Activated naive CD4-positive, alpha-beta T cell treated with Interleukin-2 at 50 U/mL for 16 hours (primary cell): ENCODE results near the gene CNKSR3.

Experiments used
- DNase-seq: peaks from one replicate; pipeline ENCODE4 v3.0.0-alpha.2; 2020

The CNKSR3 gene

DNA sequence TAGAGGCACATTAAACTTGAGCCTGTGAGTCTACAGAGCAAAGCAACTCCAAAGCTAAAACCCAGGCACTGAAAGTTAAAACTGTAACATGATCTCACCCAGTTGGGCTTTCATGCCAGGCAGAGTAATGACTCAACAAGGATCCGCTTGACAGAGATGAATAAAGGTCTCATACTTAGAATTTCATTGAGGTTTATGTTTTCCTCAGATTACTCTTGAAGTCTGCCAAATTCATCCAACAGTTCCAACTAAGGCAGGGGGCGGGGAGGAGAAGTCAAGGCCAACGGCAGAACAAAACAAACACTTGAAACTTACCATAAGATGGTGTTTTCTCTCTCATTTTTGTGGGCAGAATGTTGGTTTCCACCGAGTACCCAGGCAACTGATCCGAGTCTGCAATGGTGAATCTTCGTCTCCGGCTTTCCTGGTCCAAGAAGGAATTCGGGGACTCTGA, 99.8 kb downstream of the CNKSR3 start:
- peak; percentile 45 for DNase-seq

DNA sequence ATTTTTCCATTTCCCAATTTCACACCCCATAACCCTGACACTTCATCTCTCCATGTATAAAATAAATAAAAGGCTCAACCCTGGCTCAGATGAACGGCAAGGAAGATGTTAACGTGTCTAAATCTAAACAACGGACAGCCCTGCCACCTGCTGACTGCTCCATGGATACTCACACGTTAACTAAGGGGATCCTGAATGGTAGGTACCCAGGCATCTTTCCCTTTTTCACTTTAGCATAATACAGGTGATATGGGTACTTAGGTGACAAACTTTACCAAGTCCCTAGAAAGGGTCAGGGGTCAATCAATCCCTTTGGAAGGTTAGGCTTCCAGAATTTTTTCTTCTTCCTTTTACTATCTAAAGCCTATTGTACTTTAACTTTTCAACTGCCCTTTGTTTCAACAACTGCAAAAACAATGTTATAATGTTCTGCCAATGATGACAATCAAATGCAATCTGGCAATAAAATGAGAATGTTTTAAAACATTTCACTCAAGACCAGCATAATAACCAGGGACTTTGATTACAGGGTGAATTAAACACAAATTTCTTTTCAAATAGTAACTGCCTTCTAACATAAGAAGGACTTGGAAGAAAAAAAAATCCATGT, 101.5 kb downstream of the CNKSR3 start:
- DNase-seq: no peak

GRCh38 chr6:154407440-154407839, 103.0 kb downstream of the CNKSR3 start:
- no peak for DNase-seq

DNA sequence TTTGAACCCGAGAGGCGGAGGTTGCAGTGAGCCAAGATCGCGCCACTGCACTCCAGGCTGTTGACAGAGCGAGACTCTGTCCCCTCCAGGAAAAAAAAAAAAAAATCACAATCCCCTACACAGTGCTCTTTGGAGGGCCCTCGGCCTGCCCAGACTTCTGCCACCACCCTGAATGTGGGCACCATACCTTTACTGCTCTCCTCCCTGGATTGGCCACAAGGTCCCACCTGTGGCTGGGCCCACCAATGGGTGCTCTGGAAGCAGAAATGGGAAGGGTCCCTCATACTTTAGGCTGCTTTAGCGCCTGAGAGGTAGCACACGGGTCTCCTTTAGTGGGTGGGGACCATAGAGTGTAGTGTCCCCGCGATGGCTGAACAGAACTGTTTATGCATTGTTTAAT, 103.6 kb downstream of the CNKSR3 start:
- DNase-seq: no peak

DNA sequence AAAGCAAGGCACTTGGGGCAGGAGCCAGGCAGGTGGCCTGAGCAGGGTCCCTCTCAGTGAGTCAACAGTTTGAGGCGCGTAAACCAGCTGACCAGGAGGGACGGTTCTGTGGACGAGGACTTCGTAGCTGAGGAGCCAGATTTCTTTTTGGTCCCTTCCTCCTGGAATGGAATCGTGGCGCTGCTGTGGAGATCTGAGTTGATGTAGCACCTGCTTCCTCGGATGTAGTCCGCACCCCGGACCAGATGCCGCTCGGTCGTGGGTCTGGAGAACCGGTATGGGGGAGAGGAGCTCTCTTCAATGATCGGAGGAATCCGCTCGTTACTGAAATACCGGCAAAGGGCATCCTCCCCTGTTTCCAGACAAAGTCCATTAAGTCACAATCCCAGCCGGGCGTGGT, 104.2 kb downstream of the CNKSR3 start:
- DNase-seq: no peak

- DNase-seq: no peak
Measured at GRCh38 chr6:154404791-154405400, 105.6 kb downstream of the CNKSR3 start.

DNA sequence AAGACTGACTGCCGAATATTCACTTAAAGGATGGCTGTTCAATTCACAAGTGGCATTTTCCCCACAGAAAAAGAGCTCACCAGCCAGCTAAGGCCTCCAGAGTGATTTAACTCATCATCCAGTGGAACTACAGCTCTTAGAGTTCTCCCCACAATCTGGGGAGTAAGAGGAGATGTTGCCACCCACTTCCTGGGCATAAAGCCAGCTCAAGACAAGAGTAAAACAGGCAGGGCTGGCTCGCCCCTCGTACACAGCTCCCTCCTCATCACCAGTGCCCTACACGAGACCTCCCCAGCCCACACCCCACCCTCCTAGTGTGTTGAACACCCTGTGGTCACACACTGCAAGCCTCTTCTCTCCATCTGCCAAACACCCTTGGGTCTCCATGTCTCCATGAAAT, 106.7 kb downstream of the CNKSR3 start:
- DNase-seq: no peak

DNA sequence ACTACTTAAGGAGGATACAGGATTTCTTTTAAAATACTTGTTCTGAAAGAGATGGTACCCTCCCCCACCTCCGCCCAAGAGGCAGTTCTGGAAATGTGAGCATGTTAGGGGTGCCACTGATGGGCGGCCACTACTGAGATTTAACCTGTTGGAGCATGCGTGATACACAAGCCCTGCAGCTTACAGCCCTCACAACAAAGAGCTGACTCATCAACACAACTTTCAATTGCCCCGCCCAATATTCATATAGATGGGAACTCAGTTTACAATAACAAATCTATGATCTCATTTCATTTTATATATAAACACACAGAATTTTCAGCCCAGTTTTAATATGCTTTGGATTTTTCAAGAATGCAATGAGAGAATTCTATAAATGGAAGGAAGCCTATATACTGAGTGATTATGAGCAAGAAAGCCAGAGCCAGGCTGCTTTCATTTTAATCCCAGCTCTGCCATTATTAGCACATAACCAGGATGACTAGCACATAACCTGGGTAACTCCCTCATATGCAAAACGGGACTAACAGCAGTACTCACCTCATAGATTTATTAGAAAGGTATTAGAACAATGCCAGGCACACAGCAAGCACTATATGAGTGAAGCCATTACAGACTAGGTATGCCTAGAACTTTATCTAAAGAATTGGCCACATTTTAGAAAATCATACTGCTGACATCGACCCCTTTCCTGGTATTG, 108.3 kb downstream of the CNKSR3 start:
- DNase-seq: no peak

DNA sequence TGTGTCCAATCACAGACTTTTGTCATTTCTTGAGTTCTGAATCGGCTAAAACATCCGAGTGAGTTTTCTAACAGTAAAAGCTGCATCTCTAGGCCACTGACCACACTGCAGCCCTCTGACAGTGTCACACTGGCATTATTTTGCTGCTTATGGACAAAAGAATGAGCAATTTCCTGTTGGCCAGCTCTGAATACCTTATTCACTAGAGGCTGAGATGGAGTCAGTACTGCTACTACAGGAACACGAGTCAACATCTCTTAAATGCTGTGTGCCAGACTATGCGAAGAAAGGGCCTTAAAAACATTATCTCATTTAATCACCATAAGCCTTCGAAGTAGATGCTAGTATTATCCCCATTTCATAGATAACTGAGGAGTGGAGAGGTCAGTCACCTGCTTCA, 111.4 kb downstream of the CNKSR3 start:
- no peak for DNase-seq

DNA sequence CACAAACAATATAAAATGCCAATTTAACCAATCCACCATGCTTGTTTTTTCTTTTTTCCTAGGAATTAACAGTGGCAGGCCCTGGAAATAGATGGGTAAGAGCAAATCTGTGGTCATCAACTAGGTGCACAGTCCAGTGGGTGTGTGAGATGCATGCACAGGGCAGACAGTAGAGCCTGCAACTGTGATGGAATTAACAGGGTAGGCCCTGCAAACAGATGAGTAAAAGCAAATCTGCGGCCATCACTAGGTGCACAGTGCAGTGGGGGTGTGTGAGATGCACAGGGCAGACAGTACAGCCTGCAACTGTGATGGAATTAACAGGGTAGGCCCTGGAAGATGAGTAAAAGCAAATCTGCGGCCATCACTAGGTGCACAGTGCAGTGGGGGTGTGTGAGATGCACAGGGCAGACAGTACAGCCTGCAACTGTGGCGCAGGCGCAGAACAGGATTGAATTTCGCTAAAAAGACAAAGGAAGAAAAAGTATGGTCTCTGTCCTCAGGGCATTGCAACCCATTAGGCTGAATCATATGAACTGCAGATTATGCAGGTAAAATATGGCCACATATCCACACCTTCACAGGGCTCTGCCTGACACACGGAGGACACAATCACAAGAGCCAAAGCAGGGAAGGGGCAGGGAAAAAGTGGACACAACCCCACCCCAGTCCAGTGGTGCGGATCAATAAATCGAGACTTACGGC, 112.8 kb downstream of the CNKSR3 start:
- no peak for DNase-seq

DNA sequence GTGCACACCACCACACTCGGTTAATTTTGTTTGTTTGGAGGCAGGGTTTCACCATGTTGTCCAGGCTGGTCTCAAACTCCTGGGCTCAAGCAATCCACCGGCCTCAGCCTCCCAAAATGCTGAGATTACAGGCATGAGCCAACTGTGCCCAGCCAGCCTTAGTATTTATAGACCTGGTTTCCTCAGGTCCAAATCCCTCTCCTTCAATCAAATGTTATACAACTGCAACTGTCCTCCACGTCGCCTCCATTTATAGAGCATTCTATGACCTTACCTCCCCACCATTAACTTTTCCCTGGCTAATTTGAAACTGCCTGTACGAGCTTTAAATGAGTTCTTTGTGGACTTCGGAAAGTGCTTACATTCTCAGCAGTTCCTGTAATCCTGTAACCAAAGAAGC, 114.6 kb downstream of the CNKSR3 start:
- no peak for DNase-seq

DNA sequence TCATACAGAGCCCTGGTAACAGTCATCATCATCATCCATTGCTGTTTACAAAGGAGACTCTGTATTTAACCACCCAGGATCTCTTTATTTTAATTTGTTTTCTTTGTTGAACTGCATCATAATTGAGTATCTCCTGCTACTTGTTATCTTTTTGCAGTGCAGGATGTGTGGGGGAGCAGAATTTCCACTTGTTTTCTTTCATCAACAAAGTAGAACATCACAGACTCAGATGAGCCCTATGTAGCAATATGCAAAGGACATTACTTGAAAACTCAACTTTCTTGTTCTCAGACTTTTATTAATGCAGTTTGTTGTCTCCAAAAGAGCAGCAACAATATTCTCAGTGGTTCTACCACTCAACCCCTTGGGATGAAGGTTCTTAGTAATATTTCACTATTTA, 115.2 kb downstream of the CNKSR3 start:
- DNase-seq: no peak

DNA sequence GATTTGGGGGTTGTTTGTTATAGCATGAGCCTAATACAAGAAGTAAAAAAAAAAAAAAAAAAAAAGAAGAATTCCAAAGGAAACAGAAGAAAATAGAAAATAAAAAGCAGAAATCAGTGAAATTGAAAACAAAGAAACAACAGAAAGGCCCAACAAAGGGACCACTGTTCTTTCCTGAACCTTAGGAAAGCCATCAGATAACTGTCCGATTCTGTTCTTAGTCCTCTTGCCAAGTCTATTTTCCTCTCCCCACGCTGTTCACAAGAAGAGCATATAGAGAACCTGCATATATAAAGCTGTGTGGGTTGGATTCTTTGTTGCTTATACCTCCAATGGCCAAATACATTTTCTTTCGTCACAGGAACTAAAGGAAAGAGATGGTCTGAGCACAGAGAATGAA, 115.9 kb downstream of the CNKSR3 start:
- no peak for DNase-seq

DNA sequence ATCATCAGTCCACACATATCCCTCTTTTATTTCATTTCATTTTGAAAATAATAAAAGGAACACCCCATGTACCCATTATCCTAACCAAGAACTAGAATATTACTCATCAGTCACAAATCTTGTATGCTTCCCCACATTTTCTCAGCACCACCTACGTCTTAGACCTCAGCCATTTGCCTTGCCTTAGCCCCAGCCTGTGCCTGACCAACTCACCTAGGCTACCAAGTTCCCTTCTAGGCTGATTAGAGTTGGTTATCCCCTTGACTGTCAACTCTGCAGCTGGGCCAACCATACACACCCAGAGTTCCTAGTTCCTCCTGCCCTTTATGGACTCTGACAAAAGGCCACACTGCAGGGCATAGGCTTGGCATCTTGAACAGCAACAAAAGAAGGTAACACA, 120.5 kb downstream of the CNKSR3 start:
- no peak for DNase-seq

DNA sequence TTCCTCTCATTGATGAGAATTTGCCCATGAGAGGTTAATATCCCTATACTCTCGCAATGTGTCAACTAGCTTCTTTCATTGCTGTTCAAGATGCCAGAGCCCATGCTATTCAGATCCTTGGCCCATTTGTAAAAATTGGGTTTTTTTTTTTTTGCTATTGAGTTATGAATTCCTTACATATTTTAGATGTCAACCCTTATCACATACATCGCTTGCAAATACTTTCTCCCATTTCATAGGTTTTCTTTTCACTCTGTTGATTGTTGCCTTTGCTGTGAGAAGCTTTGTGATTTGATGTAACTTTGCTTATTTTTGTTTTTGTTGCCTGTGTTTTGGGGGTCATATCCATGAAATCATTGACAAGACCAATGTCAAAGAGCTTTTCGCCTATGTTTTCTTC, 121.7 kb downstream of the CNKSR3 start:
- DNase-seq: no peak

DNA sequence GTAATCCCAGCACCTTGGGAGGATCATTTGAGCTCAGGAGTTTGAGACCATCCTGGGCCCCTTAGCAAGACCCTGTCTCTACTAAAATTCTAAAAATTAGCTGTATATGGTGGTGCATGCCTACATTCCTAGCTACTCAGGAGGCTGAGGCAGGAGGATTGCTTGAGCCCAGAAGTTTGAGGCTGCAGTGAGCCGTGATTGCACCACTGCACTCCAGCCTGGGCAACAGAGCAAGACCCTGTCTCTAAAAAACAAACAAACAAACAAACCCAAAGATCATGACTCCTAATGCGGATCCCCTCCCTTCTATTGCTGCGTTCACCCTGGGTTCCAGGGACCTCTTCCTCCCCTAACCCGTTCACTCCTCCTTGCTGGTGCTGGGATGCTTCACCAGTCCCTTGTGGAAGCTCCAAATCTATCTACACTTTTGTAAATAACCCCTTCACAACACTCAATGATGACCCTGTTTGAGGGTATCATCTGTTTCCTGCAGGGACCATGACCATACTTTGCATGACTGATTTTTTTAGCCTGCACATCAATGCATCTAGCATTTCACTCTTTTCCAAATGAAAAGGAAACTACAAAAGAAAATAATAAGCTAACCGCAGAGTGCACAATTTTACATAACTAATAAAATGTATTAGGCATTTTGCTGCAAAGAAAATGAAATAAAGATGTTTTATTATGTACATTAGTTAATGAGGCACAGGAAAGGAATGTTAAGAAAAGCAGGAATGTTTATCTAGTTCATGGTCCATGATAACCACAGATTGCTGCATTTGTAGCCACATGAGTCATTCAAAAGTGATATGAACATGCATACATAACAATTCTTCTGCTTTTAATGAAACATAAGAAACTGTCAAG, 123.4 kb downstream of the CNKSR3 start:
- DNase-seq: no peak

DNA sequence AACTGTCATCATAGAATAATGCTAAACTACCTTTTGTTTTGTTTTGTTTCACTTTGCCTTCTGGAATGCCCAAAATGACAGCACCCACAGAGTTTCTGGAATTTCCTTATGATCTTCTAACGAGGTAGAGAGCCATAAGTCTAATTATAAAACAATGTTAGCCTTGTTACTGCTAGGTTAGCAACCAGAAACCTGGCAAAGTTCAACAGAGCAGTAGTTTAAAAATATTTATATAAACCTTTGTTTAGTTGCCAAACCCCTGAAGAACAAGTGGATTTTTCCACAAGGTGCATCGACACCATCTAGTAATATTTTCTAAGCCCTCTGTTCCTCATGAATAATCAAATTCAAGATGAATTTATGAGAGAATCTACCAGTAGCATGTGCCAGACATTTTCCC, 126.3 kb downstream of the CNKSR3 start:
- DNase-seq: no peak

- DNase-seq: no peak
Measured at GRCh38 chr6:154383273-154383672, 127.2 kb downstream of the CNKSR3 start.

DNA sequence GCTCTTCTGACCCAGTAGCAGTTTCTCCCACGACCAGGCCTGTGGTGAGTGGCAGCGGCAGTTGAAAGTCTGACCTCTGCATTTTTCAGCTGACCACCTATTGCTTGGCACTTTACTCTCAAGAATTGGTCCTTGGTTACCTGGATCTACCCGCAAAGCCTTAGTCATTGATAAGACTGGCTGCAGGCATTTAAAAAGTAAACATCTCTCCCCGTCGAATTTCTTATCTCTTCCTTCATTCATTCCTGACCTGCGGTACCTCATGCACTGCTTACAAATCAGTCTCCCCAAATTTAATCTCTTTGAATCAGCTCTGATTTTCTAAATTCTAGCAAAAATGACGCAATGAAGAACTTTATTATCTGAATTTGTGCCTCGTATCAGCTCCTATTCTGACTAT, 127.7 kb downstream of the CNKSR3 start:
- no peak for DNase-seq

DNA sequence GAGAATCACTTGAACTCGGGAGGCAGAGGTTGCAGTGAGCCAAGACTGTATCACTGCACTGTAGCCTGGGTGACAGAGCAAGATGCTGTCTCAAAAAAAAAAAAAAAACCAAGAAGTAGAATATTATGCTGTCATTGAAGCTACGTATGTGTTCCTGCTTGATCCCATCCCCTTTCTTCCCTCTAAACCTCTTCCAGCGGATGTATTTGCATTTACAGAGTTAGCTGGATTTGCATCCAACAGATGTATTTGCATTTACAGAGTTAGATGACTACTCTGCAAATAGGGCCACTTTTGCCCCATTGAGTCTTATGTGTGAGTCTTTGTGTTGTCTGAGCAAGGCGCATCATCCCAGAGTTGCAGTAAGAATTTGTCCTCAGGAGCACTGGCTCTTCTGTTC, 128.9 kb downstream of the CNKSR3 start:
- no peak for DNase-seq

DNA sequence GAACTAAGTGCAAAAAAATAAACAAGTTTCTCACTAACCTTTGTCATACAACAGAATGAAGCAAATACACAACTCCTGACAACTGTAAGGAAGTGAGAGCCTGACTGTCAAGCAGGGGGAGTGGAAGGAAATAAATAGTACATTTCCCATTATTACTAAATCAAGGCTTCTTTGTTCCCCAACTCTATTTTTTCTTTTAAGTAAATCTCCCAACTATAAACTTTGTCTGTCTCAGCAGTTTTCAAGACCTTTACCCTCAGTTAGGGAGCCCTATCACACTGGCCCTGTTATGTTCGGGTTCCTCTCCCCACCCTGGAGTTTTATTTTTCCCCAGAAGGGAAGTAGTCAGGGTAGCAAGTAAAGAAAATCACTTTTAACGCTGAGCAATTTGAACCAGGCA, 129.7 kb downstream of the CNKSR3 start:
- no peak for DNase-seq

GRCh38 chr6:154379585-154379984, 130.9 kb downstream of the CNKSR3 start:
- DNase-seq: no peak

DNA sequence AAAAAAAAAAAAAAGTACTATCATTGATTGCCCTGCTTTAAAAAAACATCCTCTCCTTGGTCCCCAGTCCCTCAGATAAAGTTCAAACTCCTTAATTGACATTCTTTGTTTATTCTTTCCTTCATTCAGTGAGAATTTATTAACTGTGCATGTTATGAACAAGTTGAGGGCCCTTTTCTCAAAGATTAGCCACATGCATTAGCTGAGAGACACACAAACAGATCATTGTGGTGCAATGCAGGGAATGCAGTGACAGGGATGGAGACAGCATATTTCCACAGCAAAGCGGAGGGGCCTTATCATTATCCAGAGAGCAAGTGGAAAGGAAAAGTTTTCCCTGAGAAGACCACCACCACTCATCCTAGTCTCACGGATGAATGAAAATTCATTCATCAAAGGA, 132.0 kb downstream of the CNKSR3 start:
- DNase-seq: no peak
